Lower lobe of right lung (tissue), 2 donors: ENCODE results near the gene GMDS. TPM values are rescaled to one million over a fixed set of nuclear protein-coding genes. Genes with fewer than 3 reads are reported as not detected.

Experiments used
- ATAC-seq, 2 donors: fragments of 200-7000 bp; cut with Tn5 transposase; one replicate each; pipeline ENCODE4 v1.9.1; 2020 to 2022; ENCODE audit warnings: mild to moderate bottlenecking in 2 of 2, moderate library complexity in 2 of 2
- DNase-seq: peaks from one replicate; pipeline ENCODE4 v3.0.0-alpha.2; 2020
- H3K27ac ChIP-seq: fragments of 200-600 bp; one replicate; pipeline ENCODE4 v1.8.0; 2022
- H3K27me3 ChIP-seq: fragments of 200-600 bp; one replicate; pipeline ENCODE4 v1.8.0; 2022; ENCODE audit warnings: low read depth
- H3K36me3 ChIP-seq: fragments of 200-600 bp; one replicate; pipeline ENCODE4 v1.8.0; 2022; ENCODE audit warnings: mild to moderate bottlenecking
- H3K4me1 ChIP-seq: fragments of 200-600 bp; one replicate; pipeline ENCODE4 v1.8.0; 2022
- H3K4me3 ChIP-seq: fragments of 200-600 bp; one replicate; pipeline ENCODE4 v1.8.0; 2022; ENCODE audit warnings: mild to moderate bottlenecking
- H3K9me3 ChIP-seq: fragments of 200-600 bp; one replicate; pipeline ENCODE4 v1.8.0; 2022
- CTCF ChIP-seq: fragments of 200-600 bp; IDR thresholded peaks from one replicate; pipeline ENCODE4 v1.8.0; 2022; ENCODE audit warnings: antibody characterized with exemption, mild to moderate bottlenecking
- intact Hi-C: fragments of 100-400 bp; cut with DNase I; formaldehyde crosslinking; loops from one replicate; pipeline ENCODE4 v1.11.0; 2022
- total RNA-seq: library from RNA; stranded (reverse); fragmentation: NEBNext Ultra II Directional; extraction: Animal tissue kit (Norgen Biotek cat#: 25700); gene quantifications from one replicate; pipeline ENCODE4 v1.2.1, GENCODE V29; 2021
- donor health status: DM: no; HTN: yes; CAD: no; lungs with severe emphysema.

The GMDS gene
- total RNA-seq, 1 donor from 2014 or later: 12.7 TPM

GRCh38 chr6:1618311-1619097, 626.9 kb downstream of the GMDS start:
- no peak for DNase-seq
- no peak overlapping the region for H3K4me3 ChIP-seq
- H3K27ac ChIP-seq: no peak overlapping the region
- no peaks in the 10 kb centered on the region for H3K9me3 ChIP-seq
- no peak for TF ChIP-seq CTCF
- peaks cover 94% of the 10 kb centered on the region for H3K27me3 ChIP-seq
- H3K4me1 ChIP-seq: peaks cover 20% of the 10 kb centered on the region
- no peak for ATAC-seq
- intact Hi-C loops: no loop called here
- no peaks in the 10 kb centered on the region for H3K36me3 ChIP-seq

DNA sequence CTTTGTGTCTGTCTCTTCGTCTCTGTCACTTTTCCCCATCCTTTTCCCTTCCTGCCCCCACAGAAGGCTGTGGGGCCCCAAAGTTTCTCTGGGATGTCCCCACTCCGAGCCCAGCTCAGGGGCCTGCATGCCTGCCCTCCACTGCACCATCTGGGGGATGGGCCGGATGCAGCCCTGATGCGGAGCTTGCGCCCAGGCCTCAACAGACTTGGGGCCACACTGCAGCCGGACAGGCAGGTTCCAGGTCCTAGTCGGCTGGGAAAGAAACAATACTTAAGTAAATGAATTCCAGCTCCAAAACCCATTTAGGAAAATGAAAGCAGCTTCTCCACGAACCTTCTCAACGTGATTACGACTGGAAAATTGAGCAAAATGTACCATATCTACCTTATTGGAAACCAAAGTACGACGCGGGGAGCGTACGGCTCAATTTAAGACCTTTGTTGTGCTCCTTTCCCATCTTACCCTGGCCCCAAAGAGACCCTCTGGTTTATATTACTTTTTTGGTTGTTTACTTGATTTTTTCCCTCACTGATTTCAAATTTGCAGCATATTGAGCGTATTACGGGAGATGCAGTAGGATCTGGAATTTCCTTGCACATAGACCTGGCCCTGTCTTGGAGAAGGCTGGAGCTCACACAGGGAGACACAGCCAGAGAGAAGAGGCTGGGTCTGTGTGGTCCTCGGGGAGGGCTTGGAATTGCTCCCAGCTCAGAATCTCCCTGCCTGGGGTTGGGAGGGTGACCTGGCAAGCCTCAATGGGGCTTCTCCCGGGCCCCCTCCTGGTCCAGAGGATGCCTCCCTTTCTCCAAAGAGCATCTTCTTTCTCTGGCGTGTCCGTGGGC, 627.7 kb downstream of the GMDS start:
- H3K4me3 ChIP-seq: no peak overlapping the region
- no peaks in the 10 kb centered on the region for H3K9me3 ChIP-seq
- intact Hi-C loops: no loop called here
- ATAC-seq (no peak), DNase-seq (no peak)
- peaks cover 94% of the 10 kb centered on the region for H3K27me3 ChIP-seq
- no peak overlapping the region for H3K27ac ChIP-seq
- no peak for TF ChIP-seq CTCF
- no peaks in the 10 kb centered on the region for H3K36me3 ChIP-seq
- peaks cover 20% of the 10 kb centered on the region for H3K4me1 ChIP-seq

DNA sequence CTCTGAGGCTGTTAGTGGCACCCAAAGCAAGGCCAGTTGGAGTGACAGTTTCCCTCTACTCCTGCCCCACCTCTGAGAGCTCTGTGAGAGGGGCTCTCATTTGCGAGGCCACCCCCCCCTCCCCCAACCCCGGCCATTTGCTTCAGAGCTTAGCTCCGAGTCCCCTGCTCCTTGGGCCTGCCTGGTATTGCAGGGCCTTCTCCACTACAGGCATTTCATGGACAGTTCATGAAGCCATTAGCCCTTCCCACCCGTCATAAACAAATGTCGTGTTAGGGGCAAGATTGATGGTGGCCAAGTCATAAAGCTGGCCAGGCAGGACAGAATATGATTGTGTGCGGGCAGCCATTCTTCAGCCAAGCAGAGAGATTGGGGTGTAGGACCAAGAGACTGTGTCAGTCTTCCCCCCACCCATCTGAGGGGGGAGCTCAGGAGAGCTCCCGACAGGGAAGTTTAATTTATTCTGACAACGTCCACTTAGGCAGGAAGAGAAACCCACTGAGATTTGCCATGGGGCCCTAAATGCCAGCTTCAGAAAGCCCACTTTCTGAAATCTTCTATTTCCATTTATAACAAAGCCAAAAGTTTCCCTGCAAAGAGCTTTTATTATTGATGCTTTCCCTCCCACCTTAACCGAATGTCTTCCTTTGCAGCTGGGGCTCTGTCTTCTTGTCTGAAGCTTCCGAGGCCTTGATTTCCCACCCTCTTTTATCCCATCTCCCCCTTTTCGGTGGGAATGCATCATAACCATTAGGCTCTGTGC, 628.5 kb downstream of the GMDS start:
- Histone ChIP-seq H3K4me1 (peaks cover 23% of the 10 kb centered on the region), H3K27me3 (peaks cover 94% of the 10 kb centered on the region), H3K36me3 (no peaks in the 10 kb centered on the region), H3K27ac (no peak overlapping the region), H3K4me3 (no peak overlapping the region), H3K9me3 (no peaks in the 10 kb centered on the region)
- no peak for ATAC-seq
- no peak for TF ChIP-seq CTCF
- intact Hi-C loops: no loop called here
- no peak for DNase-seq

DNA sequence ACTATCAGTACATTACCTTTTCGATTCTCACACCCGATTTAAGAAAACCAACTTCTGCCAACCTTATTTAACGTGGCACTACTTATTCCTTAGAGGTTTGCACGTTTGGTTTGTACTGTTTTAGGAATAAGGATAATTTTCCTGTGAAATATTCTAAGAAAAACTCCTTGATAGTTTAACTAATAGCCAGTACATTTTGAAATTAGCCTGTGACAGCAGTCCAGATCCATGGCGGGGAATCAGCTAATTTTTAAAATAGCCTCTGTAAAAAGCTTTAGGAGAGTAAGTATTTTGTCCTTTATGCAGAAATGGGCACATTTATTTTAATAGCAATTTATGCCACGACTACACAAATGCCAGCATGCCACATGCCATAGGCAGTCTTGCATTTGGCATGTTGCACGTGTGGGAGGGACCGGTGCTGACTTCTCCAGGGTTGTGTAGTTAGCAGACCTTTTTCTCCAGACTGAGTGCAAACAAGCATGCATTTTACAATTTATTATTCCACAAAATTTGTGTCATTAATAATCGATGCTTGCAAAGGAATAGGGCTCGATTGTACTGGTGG, 629.5 kb downstream of the GMDS start:
- DNase-seq (no peak), ATAC-seq (no peak)
- intact Hi-C loops: no loop called here
- H3K36me3 ChIP-seq: no peaks in the 10 kb centered on the region
- TF ChIP-seq CTCF: no peak
- no peak overlapping the region for H3K4me3 ChIP-seq
- no peak overlapping the region for H3K27ac ChIP-seq
- no peaks in the 10 kb centered on the region for H3K9me3 ChIP-seq
- peaks cover 95% of the 10 kb centered on the region for H3K27me3 ChIP-seq
- peaks cover 23% of the 10 kb centered on the region for H3K4me1 ChIP-seq
